CMK (cell line): ENCODE measurements around the gene AGMO.

Experiments
- DNase-seq: peaks from one replicate; pipeline ENCODE4 v3.0.0-alpha.2; 2010; ENCODE audit warnings: low read depth

Gene AGMO

DNA sequence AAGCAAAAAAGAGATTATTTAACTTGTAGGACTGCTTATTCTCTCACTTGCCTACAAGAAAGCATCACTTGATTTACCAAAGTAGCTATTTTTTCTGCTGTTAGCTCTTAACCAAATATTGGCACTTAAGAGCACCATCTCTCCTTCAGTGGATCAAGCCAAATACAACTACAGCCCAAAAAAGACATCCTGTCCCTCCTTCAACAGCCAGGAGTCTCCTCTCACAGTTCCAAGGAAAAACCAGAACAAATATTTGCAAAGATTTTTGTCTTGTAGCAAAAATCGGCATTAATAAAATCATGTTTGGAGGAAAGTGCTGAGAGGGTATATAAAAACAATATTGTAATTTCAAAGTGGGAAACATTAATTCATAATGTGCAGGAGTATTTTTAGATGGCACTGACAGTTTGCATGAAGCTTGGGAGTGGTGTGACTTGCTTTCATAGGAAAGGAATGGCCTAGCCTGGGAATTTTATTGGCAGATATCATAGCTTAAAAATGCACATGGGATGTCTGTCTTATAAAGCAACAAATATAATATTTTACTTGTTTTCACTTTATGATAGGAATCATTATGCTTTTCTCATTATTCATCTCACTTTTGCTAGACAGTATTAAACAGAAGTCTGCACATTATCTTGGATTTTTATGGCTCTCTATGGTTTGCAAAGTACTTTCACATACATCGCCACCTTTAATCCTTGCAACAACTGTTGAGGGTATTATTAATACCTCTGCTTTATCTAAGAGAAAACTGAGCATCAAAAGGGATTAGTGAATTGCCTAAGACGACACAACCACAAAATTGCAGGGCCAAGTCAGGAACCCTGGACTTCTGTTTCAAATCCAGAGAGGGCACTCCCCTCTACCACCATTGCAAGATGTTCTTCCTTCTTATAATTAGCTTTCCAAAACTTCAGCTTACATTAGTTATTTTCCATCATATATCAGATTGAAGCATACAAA lies 103.5 kb downstream of the AGMO start:
- no peak for DNase-seq

DNA sequence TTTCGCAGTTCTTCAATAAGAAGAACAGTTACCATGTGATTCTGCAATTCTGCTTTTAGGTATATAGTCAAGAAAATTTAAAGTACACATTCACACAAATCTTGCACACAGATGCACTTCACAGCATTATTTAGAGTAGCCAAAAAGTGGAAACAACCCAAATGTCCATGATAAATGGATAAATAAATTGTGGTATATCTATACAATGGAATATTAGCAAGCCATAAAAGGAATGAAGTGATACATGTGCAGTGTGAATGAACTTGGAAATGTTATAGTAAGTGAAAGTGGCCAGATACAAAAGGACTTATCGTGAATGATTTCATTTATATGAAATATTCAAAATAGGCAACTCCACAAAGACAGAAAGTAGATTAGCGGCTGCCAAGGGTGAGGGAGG lies 109.1 kb downstream of the AGMO start:
- DNase-seq: no peak

DNA sequence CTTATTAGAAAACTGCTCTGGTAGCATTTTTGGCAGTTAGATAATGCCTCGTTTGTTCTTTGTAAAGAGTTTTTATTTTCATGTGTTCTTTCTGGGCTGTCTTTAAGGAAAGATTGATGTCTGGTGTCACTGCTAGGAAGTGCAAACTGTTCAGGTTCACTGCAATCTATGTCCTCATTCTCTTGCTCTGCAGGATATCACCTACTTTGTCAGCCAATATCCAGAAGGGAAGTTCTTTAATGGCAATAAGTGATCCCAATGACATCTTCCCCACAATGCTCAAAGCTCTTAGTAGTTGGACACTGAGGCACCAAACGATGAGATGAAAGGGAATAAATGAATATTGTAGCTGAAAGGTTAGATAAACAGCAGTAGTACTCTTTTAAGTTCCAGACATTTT lies 115.1 kb downstream of the AGMO start:
- DNase-seq: no peak

DNA sequence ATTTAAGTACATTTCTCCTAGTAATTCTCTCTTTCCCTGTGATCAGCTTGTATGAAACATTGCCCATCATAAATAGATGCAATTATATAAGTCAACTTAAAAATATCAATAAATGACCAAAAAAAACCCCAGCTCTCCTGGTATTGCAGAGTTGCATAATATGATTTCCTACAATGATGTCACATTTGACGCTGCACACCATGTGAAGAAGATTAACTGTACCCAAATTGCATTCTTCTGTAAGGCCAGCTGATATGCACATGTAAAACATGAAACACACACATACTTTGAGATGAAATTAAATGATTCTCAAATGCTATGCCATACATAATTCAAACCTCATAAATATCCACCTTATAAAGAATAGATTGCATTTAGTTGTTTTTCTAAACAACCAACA lies 115.5 kb downstream of the AGMO start:
- DNase-seq: no peak

DNA sequence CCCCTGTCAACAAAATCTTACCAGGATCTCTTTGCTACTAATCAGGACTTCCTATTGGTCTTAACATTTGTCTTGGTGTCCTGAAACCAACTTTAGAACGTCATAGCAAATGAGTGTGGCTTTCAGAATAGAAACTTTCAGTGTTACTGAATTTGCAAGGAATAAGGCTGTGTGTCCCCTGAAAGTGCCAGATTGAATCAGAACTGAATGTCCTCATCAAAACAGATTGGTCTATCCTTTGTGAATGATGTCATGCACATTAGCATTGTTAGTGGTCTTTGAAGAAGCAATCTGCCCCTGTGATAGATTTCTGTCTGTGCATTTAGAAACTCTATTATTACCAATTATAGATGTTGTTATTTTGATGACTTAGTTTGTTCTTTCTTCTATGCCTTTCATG lies 119.9 kb downstream of the AGMO start:
- DNase-seq: no peak

DNA sequence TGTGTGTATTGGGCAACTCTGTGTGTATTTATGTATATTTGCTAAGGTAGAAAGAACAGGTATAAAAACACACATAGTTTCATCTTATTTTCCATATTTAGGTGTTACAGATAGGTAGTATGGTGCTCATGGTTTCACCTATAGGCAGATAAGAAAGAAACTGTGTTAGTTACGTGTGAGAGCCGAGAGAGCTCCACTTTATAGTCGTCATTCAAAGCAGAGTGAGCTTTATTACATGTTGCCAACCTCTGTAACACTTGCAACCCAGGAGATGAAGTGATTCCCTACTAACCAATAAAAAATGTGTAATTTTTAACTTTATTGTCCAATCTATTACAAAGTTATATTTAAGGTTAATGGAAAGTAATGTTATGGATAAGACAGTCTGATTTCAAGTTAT lies 121.3 kb downstream of the AGMO start:
- DNase-seq: no peak

DNA sequence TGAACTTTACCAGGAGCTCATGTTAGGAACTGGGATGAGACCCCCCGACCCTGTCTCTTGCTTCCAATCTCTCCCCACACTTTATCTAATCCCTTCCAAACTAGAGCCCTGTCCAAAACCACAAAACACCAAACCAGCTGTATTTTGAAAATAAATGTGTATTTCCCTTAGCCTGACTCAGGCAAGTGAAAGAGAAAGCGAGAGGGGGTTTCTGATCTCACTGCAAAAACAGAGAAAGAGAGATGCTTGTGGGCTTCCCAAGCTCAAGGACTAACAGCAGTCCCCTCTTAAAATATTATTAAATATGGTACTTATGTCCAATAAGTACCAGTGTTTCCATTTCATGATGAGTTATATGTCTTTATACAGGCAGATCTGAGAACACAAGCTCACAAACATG lies 122.0 kb downstream of the AGMO start:
- no peak for DNase-seq

DNA sequence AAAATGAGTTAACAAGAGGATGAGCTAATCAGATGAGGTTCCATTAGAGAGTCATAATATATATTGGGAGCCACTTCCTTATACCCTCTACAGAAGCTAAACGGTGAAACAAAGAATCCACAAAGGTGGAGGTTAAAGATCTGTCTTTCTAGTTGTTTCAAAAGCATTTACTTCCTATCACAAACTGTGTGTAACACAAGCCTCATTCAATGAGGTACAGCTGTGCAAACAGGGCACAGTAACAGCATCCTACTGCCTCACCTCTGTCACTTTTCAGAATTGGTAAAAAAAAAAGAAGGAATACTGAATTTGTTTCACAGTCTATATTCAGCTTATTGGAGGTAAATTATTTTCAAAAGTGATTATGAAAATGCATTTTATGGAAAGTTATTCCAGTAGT lies 128.7 kb downstream of the AGMO start:
- DNase-seq: no peak

DNA sequence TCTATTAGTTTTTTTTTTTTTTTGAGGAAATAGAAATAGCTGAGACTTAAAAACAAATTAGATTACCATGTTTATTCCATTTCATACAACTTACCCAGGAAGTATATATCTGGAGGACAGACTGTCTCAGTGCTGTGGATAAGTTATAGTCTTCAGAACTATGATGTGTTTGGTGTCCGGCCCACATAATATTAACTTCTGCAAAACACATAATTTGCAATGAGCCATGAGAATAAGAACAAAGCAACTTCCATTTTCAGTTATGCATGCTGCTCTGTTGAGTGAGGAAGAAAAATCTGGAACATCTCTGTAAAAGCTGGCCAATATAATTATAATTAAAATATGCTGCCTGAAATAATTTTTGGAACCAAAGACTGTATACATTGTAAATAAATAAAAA lies 130.9 kb downstream of the AGMO start:
- DNase-seq: no peak

DNA sequence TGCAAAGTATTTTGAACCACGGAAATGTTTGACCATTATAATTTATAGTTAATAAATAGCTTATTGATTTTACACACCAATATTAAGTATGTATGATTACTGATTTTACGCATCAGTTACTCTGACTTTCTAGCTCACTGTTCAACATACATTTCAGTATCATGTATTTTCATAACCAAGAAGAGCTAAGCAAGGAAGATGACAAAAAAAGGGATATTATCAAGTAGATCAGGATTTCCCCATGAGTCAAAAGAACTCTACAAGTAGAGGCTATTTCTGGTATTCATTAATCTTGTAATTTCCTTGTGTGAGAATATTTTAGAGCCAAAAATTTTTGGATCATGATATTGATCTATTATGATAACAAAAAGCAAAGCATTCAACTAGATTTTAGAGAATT lies 131.6 kb downstream of the AGMO start:
- DNase-seq: no peak

DNA sequence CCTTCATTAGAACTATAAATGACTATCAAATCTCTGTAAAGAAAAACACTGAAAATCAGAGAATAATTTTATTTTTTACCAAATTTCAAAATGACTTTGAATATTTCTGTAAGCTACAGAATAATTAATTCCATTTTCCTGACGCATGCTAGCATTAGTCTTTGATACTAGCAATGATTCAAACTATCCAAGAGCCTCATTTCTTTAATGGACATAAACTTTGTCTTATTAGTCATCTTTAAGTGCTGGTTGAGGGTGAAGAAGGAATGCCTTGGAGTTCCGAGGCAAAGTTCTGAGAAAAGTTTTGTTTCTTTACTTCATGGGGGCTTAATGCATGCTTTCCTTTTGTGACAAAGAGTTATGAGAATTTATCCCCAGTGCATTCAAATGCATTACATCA lies 137.3 kb downstream of the AGMO start:
- DNase-seq: no peak

DNA sequence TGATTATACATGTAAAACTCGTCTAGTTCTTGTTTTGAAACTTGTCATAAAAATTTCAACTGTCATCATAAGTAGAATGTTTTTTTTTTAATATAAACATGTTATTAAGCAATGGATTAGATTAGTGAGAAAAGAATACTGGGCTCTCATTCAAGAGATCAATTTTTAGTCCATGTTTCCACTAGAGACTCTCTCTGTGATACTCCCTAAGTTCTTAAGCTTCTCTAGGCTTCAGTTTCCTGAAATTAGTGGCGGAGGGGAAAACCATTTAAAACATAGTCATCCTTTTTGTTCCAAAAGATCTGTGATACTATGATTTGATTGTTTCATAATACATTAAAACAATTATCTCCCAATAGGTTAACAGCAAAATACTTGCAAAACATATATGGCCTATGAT lies 142.2 kb downstream of the AGMO start:
- DNase-seq: no peak

DNA sequence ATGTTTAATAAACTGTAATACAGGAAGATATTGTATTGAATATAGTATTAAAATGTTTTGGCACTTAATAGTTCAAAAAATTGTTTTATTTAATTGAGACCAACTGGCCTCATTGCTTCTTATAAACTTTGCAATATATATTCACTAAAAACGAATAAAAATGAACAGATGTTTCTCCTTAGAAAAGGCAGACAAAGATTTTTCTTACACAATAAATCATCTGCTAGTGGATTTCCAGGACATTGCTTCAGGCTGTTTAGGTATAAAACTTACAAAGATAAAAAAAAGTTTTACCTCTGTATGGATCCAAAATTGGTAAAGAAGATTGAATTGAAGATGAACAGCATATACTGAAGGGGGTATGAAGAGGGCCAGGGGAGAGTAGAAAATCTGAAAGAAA lies 143.6 kb downstream of the AGMO start:
- DNase-seq: no peak

DNA sequence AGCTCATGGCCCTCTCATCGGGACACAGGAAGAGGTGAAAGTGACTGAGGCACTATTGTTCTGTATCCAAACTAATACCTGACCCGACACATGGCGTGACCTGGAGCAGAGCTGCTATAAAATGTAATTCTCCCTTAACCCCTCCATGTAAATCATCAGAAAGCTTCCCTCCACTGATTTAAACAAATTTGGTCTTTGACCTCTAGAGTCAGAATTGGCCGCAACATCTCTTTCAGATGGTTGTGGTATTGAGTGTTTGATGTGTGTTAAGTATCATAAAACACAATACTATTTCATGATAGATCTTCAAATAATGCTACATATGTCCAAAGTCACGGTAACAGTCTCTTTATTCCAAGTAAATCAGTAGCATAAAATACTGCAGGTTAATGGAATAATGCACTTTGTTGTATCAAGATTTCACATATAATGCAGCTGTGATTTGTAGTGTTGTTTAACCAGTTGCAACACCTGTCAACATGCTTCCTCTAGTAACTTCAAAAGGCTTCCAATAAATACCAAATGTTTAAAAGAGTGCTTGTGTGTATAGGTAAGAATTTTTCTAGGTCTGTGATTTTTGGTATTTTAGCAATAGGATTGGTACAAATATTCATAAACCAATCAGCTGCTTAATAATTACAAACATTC lies 144.3 kb downstream of the AGMO start:
- DNase-seq: no peak

DNA sequence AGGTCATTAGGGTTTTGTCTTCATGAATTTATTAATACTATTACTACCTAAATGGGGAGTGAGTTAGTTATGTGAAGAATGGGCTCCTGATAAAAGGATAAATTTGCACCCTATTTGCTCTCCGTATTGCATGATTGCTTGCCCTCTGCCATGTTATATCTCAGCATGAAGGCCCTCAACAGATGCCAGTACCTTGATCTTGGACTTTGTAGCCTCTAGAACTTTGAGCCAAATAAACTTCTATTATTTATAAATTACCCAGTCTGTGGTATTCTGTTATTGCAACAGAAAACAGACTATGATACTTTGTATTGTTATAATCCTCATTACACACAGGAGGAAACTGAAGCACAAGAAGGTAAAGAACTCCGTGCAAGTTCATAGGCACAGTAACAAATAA lies 150.8 kb downstream of the AGMO start:
- DNase-seq: no peak

DNA sequence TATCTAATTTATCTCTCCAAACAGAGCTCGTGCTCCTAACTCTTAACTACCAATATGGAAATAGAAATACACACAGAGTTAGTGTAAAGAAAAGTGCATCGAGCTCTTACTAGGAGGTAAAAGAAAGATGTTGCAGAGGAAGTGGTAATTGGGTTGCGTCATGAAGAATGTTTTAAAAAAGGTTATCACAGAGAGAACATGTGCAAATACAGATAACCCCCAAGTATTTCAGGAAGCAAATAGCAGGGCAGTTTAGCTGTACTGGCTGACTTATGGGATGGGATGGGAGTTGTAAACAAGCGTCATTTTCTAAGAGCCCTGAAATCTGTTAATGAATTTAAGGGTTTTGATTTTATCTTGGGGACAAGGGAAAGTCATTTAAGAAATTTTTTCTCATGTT lies 153.9 kb downstream of the AGMO start:
- peak; percentile 46 for DNase-seq

DNA sequence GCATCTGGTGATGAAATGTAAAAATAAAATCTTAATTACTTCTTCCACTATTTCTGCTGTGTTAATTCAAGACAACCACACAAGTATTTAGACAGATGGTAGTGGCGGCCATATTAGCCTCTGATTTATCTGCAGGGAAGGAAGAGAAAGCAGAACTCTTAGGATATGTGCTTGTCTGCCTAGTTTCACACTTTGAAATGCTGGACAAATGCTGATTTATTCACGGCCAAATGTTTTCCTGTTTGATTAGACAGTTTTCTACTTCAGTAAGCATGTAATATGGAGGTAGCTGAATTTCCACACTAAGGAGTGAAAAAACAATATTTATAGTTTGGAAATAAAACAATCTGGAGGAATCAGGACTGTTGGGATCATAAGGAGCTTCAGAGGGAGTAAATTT lies 158.1 kb downstream of the AGMO start:
- DNase-seq: no peak

DNA sequence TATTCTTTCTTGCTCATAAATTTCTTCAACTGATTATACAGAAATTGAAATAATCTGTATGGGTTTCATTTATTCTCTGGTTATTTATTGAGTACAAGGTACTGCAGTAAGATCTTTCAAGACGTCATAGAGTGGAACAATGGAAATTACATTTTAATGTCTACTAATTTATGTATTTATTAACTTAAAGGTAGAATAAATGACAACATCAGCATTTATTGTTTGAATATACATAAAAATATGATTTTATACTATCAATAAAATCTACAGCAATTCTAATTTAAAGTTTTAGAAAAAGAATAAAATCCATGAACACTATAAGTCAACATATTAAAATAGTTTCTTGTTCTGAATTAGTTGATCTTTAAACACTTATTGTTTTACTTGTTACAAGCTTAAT lies 158.5 kb downstream of the AGMO start:
- no peak for DNase-seq

DNA sequence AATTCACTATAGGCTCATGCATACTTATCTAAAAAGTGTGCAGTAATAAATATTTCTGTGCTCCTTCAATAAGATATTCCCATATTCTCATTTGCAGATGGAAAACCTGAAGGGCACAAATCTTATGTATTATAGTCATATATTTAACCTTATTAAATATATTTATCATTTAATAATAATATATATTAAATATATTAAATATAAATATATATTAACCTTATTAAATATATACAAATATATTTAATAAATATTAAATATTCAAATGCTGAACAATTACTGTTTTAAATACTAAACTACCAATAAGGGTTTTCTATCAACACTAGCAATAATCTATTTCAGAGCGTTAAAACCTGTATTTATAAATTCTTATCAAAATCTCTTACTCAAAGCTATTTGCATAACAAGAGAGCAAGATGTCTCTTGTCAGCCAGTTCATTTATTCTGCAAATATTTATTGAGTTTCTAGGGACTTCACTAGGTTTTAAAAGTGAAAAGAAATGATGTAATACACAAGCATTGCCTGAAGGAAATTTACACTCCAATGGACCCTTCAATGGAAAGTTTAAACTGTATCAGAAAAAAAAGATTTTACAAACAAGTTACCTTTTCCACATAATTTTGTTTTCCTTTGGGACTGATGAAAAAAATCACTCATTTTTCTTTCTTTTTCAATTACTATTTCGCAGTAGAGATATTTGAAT lies 159.2 kb downstream of the AGMO start:
- no peak for DNase-seq

DNA sequence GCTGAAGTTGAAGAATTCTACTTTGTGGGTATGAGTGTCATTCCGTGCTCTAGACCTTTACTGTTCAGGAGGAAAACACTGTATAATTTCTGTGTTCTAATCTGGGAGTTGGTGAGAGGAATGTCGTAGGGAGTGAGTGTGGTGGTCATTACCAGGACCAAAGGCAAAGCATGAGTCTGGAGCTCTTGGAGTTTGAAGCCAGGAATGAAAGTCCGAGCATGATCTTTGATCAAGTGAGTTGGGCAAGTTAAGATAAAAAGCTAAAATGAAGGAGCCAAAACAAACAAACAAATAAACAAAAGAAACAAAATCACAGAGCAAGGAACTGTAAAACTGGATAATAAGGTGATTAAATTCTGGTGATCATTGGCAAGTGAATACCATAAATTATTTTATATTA lies 161.4 kb downstream of the AGMO start:
- DNase-seq: no peak

DNA sequence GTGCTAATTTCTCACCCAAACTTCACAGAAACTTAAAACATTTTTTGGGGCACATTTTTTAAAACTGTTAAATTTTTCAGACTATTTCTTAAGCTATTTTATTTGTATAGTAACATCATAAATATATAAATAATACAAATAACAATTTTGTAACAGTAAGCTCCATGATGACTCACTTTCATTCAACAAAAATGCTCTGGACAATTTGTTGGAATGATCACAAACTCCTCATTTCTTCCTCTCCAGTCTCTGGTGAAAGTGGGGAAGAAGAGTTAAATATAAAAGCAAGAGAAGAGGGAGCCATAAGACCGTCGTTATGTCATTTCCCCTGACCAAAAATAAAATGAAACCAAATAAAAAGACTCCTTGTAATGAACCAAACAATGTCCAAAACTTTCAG lies 162.4 kb downstream of the AGMO start:
- DNase-seq: no peak

DNA sequence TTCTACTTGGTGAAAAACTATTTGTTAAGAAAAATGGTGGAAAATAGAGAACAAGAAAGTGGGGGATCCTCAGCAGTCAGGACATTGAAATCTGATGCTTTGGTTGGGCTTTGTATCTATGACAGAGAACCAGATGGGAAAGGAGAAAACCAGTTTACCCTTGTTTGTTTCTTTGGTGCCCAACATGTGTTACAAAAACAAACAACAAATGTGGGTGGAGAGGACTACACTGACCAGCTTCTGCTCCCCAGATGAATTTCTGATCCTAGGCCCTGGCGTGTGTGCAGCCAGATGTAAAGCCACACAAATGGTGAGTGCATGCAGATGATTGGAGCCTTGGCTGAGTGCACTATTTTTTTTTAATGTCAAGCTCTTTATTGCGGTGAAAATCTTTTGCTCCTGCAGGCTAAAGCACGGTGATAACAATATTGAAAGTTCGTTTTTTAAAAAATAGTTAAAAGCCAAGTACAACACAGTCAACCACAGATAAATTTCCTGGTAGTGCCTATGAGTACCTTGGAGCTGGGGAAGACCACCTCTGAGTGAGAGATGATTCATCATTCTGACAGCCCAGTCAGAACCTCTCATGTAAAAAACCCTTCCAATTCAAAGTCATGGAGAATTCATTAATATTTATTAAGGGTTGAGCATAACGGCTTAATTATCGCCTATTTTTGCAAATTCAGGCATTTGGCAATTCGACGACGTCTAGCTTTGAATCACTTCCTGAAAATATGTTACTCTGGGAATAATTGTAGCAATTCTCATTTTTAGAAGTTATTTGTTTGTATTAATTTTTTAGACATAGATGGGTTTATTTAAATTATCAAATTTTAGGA lies 163.7 kb downstream of the AGMO start:
- no peak for DNase-seq
